Esophagus squamous epithelium (tissue), 5 donors: ENCODE measurements around the gene MEGF10. TPM values are rescaled to one million over a fixed set of nuclear protein-coding genes. Genes with fewer than 3 reads are reported as not detected.
A peak's percentile ranks its signal among the peaks of the same experiment; 100 is the strongest.
"Not testable (repeated sequence)": the region's sequence is repeated elsewhere in the genome, so short reads cannot be mapped to it uniquely, and the experiment has no call there.

Experiments used
- DNase-seq: peaks from one replicate; lab custom pipeline; 2025; lab: John Stamatoyannopoulos, UW
- H3K27ac ChIP-seq, 4 donors: fragments of 200-600 bp; sonication (generic); one replicate each; pipeline ENCODE4 v1.5.1; 2016 to 2019; ENCODE audit warnings: mild to moderate bottlenecking in 1 of 4
- H3K27me3 ChIP-seq, 4 donors: fragments of 200-600 bp; sonication (generic); 1 replicate in 3 of 4; 2 replicates in 1 of 4; pipeline versions ENCODE4 v1.5.1 to v1.6.0; 2017 to 2021; ENCODE audit warnings: antibody characterized with exemption in 1 of 4
- H3K36me3 ChIP-seq, 3 donors: fragments of 200-600 bp; sonication (generic); one replicate each; pipeline ENCODE4 v1.5.1; 2016 to 2019
- H3K4me1 ChIP-seq, 3 donors: fragments of 200-600 bp; sonication (generic); one replicate each; pipeline ENCODE4 v1.5.1; 2017 to 2019
- H3K4me3 ChIP-seq, 4 donors: fragments of 200-600 bp; sonication (generic); 1 replicate in 3 of 4; 2 replicates in 1 of 4; pipeline ENCODE4 v1.5.1; 2016 to 2019; ENCODE audit warnings: mild to moderate bottlenecking in 2 of 4, moderate library complexity in 1 of 4
- H3K9me3 ChIP-seq, 3 donors: fragments of 200-600 bp; sonication (generic); one replicate each; pipeline ENCODE4 v1.5.1; 2016 to 2019
- POLR2A ChIP-seq, 4 donors: fragments of 450-650 bp; IDR thresholded peaks; one replicate each; pipeline ENCODE4 v1.6.1; 2017; ENCODE audit warnings: antibody characterized with exemption in 4 of 4, mild to moderate bottlenecking in 4 of 4, moderate library complexity in 3 of 4
- WGBS, 2 donors: methylation state at CpG; one replicate each; pipeline ENCODE4 v1.1.5; 2018; 5-methylcytosine and 5-hydroxymethylcytosine counted together
- intact Hi-C: fragments of 100-400 bp; cut with DNase I; formaldehyde crosslinking; loops from one replicate; pipeline ENCODE4 v1.15.0; 2022
- total RNA-seq, 4 donors: library from RNA; depleted of rRNA; stranded (reverse); fragments of >200 nt; gene quantifications; one replicate each; pipeline ENCODE4 v1.1.0, GENCODE V29; 2016
- TF ChIP-seq, protein P1 (sequence below), 6 experiments: fragments of 450-650 bp in 4 of 6; fragments of 200-600 bp in 2 of 6; sonication (generic) in 2 of 6; IDR thresholded peaks; one replicate each; pipeline ENCODE4 v1.5.1; 2016 to 2019; ENCODE audit warnings: antibody characterized with exemption in 6 of 6, mild to moderate bottlenecking in 4 of 6, moderate library complexity in 4 of 6
- donor health status: DM: yes; HTN: yes; CAD: no.

Gene MEGF10
- total RNA-seq, 4 donors from 2014 or later: 1.1 TPM; not detected in 3

DNA sequence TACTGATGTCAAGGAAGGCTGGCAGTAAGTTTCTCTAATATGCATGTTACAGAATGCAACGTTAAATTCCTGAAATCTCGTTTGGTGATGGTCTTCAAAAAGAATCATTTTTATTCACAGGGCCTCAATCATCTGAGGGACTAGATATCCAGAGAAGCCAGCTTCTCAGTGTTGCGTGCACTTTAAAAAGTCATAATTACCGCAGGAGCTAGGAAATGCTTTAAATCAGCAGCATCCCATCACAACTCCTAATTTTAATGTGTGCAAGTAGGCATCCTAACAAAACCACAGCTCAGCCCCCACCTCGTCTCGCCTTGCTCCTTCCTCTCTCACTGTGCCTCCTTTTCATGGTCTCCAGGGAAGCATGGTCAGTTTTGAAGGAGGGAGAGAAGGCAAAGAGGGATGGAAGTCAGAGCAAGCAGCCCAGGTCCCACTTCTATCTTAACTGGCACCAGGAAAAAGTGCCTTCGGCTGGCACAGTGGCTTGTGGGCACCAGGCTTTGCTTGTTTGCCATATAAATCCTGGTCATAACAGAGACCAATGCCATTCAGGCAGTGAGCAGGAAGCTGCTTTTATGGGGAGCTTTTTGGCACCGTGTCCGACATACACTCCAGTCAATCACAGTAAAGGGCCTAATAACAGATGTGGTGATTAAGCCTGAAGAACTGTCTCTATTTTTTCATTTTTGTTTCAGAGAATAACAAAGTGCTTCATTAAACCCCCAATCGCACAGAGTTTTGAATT is 21.4 kb downstream of the MEGF10 start:
- TF ChIP-seq, protein P1, sequence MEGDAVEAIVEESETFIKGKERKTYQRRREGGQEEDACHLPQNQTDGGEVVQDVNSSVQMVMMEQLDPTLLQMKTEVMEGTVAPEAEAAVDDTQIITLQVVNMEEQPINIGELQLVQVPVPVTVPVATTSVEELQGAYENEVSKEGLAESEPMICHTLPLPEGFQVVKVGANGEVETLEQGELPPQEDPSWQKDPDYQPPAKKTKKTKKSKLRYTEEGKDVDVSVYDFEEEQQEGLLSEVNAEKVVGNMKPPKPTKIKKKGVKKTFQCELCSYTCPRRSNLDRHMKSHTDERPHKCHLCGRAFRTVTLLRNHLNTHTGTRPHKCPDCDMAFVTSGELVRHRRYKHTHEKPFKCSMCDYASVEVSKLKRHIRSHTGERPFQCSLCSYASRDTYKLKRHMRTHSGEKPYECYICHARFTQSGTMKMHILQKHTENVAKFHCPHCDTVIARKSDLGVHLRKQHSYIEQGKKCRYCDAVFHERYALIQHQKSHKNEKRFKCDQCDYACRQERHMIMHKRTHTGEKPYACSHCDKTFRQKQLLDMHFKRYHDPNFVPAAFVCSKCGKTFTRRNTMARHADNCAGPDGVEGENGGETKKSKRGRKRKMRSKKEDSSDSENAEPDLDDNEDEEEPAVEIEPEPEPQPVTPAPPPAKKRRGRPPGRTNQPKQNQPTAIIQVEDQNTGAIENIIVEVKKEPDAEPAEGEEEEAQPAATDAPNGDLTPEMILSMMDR (IDR thresholded peaks at IDR 0.05): no peak
- no peak for TF ChIP-seq POLR2A (IDR thresholded peaks at IDR 0.05)
- no peaks in the 10 kb centered on the region for H3K27me3 ChIP-seq
- no peaks in the 10 kb centered on the region for H3K4me1 ChIP-seq
- H3K36me3 ChIP-seq: no peaks in the 10 kb centered on the region
- DNase-seq: no peak
- intact Hi-C loops: loop anchor here (10.0 kb wide), 2 partner anchors 183 to 657 kb away; no protein-coding TSS in a partner anchor
- WGBS, 2 donors: 57 to 70% methylated on average over 10 of the region's 10 CpGs
- no peaks in the 10 kb centered on the region for H3K9me3 ChIP-seq
- no peak overlapping the region for H3K4me3 ChIP-seq
- no peak overlapping the region for H3K27ac ChIP-seq

DNA sequence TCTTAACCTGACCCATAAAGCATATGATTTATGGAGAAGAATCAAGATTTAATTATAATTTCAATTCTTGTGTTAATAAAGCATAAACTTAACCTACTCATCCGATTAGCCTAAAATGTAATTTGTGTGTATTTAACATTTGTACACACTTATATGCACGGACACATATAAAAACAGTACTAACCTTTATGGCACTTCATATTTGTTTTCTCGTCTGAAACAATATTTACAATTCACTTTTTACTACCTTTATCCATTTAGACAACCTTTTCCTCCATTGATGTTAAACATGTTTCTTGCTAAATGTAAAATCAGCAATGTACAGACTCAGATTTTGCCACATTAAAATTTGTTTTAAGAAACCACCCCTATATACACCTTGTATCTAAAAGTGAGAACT is 22.8 kb downstream of the MEGF10 start:
- WGBS, 2 donors: 77 to 85% methylated on average over 3 of the region's 3 CpGs
- no peak for TF ChIP-seq POLR2A (IDR thresholded peaks at IDR 0.05)
- TF ChIP-seq, protein P1 (IDR thresholded peaks at IDR 0.05): no peak
- no peak overlapping the region for H3K27ac ChIP-seq
- H3K4me1 ChIP-seq: no peaks in the 10 kb centered on the region
- no peaks in the 10 kb centered on the region for H3K27me3 ChIP-seq
- no peaks in the 10 kb centered on the region for H3K36me3 ChIP-seq
- H3K4me3 ChIP-seq: no peak overlapping the region
- DNase-seq: no peak
- H3K9me3 ChIP-seq: no peaks in the 10 kb centered on the region
- intact Hi-C loops: loop anchor here (10.0 kb wide), 2 partner anchors 181 to 659 kb away; no protein-coding TSS in a partner anchor

DNA sequence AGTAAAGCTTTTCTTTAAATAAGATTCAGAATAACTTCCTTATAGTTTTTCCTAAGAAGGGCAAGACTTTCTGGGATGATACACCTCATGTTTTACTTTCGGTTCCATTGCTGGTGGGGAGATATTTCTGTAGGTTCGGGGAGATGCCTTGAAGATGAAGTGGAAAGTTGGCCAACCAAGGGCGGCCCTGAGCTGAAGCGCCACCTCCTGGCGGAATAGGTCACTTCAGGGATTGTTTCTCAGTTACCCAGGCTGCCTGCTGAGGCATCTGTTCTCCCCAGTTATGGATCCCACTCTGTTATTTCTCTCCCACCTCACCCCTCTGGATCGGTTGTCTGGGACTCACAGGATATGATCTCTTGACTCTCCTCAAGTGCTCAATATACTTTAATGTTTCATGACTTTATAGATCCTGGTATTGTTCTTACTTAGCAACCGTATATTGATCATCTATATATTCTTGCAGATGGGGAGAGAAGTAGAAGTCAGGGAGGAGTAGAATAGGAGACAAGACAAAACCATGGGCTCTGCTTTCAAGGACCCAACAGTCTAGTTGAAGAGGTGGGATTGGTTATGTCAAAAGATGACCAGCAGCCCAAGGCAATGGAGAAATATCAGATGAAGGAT is 23.4 kb downstream of the MEGF10 start:
- no peak for DNase-seq
- H3K4me1 ChIP-seq: no peaks in the 10 kb centered on the region
- H3K27ac ChIP-seq: no peak overlapping the region
- TF ChIP-seq, protein P1 (IDR thresholded peaks at IDR 0.05): peak; percentile 45 to 77 (median 67)
- TF ChIP-seq POLR2A (IDR thresholded peaks at IDR 0.05): no peak
- 20 to 27% methylated on average over 6 to 7 of the region's 7 CpGs for WGBS, 2 donors
- H3K9me3 ChIP-seq: no peaks in the 10 kb centered on the region
- no peak overlapping the region for H3K4me3 ChIP-seq
- no peaks in the 10 kb centered on the region for H3K36me3 ChIP-seq
- intact Hi-C loops: loop anchor here (10.0 kb wide), 2 partner anchors 181 to 659 kb away; no protein-coding TSS in a partner anchor
- no peaks in the 10 kb centered on the region for H3K27me3 ChIP-seq

DNA sequence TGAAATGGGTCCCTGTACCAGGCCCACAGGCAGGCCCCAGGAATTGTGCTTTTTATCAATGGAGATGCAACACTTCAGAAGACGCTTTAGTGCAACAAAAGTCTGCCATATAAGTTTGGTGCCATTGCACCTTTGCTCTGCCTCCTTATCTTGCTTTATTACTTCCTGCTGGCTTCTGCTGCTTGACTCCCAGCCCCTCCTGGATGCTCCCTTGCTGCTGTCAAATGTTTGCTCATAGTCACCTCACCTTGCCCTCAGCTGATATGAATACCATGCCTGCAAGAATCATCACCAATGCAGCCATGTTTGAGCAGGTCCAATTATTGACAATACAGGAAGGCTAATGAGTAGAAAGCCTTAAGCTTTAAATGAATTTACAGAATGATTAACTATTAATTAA is 25.4 kb downstream of the MEGF10 start:
- Histone ChIP-seq H3K9me3 (no peaks in the 10 kb centered on the region), H3K4me3 (no peak overlapping the region), H3K27ac (no peak overlapping the region), H3K27me3 (no peaks in the 10 kb centered on the region), H3K4me1 (no peaks in the 10 kb centered on the region), H3K36me3 (no peaks in the 10 kb centered on the region)
- no peak for DNase-seq
- TF ChIP-seq POLR2A (IDR thresholded peaks at IDR 0.05): no peak
- intact Hi-C loops: loop anchor here (10.0 kb wide), 2 partner anchors 179 to 661 kb away; no protein-coding TSS in a partner anchor
- 71 to 85% methylated on average over 1 of the region's 1 CpG for WGBS, 2 donors

DNA sequence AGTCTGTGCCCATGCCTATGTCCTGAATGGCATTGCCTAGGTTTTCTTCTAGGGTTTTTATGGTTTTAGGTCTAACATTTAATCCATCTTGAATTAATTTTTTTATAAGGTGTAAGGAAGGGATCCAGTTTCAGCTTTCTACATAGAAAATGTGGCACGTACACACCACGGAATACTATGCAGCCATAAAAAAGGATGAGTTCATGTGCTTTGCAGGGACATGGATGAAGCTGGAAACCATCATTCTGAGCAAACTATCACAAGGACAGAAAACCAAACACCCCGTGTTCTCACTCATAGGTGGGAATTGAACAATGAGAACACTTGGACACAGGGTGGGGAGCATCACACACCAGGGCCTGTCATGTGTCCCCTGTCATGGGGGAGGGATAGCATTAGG is 26.8 kb downstream of the MEGF10 start:
- H3K27me3 ChIP-seq, H3K36me3 ChIP-seq, H3K4me3 ChIP-seq, DNase-seq, H3K9me3 ChIP-seq, H3K4me1 ChIP-seq, H3K27ac ChIP-seq: not testable (repeated sequence)
- WGBS, 2 donors: 89 to 97% methylated on average over 3 of the region's 3 CpGs
- intact Hi-C loops: loop anchor here (10.0 kb wide), 2 partner anchors 177 to 663 kb away; no protein-coding TSS in a partner anchor
